GM12891 (cell line): ENCODE data around the gene RNF144A.

Source experiments
- PAX5 ChIP-seq: IDR thresholded peaks from 2 replicates; pipeline ENCODE4 v1.6.1; 2011; ENCODE audit warnings: low read length, moderate library complexity, mild to moderate bottlenecking; ENCODE audit not compliant: insufficient read depth, severe bottlenecking
- POLR2A ChIP-seq: IDR thresholded peaks from 2 replicates; pipeline ENCODE4 v1.6.1; 2011; ENCODE audit warnings: low read depth, low read length, control low read depth
- POLR2AphosphoS5 ChIP-seq: IDR thresholded peaks from 2 replicates; pipeline ENCODE4 v1.6.1; 2011; ENCODE audit warnings: low read depth, low read length, control low read depth
- SPI1 ChIP-seq: IDR thresholded peaks from 2 replicates; pipeline ENCODE4 v1.6.1; 2011; ENCODE audit warnings: low read depth, low read length, control low read depth
- TAF1 ChIP-seq: IDR thresholded peaks from 2 replicates; pipeline ENCODE4 v1.6.1; 2011; ENCODE audit warnings: low read depth, low read length, control low read depth

- TF ChIP-seq TAF1 (no peak), POLR2AphosphoS5 (no peak), POLR2A (no peak), SPI1 (no peak), PAX5 (no peak)
These were observed 7.1 kb downstream of the RNF144A start for GRCh38 chr2:6924101-6924923.
